OCI-LY7 (cell line): ENCODE measurements around the gene FBRSL1. TPM values are rescaled to one million over a fixed set of nuclear protein-coding genes. Genes with fewer than 3 reads are reported as not detected.

Experiments
- BruUV-seq: library from RNA; stranded (reverse); fragments of 400-500 nt; replicated peaks from 2 replicates; lab custom pipeline; 2021; lab: Mats Ljungman, UMichigan
- CTCF ChIA-PET: fragments of 300-600 bp; sonication (Branson Sonifier 250); formaldehyde crosslinking; loops from one replicate; lab custom pipeline; 2022; ENCODE audit warnings: antibody characterized with exemption; ENCODE audit not compliant: unreplicated experiment; lab: Charles Lee
- POLR2A ChIA-PET: fragments of 300-600 bp; sonication (Branson Sonifier 250); formaldehyde crosslinking; loops from one replicate; lab custom pipeline; 2022; ENCODE audit warnings: antibody characterized with exemption; lab: Charles Lee
- DNase-seq: peaks from one replicate; pipeline ENCODE4 v3.0.0-alpha.2; 2015; ENCODE audit warnings: low spot score
- H2AFZ ChIP-seq: fragments of 200-600 bp; sonication (generic), shearing (Covaris generic); 2 replicates; pipeline ENCODE4 v1.6.1; 2014; ENCODE audit warnings: mild to moderate bottlenecking, antibody characterized with exemption, low read length, moderate library complexity
- H3K27ac ChIP-seq: fragments of 200-600 bp; sonication (generic); 2 replicates; pipeline ENCODE4 v1.5.1; 2014; ENCODE audit warnings: mixed run types, low read depth, mild to moderate bottlenecking, moderate library complexity, low read length, inconsistent platforms; ENCODE audit not compliant: poor library complexity, severe bottlenecking
- H3K36me3 ChIP-seq: fragments of 200-600 bp; sonication (generic); 2 replicates; pipeline ENCODE4 v1.6.1; 2014; ENCODE audit warnings: mild to moderate bottlenecking, antibody characterized with exemption, low read length, moderate library complexity, mixed read lengths; ENCODE audit not compliant: insufficient read depth
- H3K4me1 ChIP-seq: fragments of 200-600 bp; sonication (generic); 2 replicates; pipeline ENCODE4 v1.5.1; 2014; ENCODE audit warnings: mild to moderate bottlenecking, low read length; ENCODE audit not compliant: insufficient read depth, poor library complexity, severe bottlenecking
- H3K4me2 ChIP-seq: fragments of 200-600 bp; sonication (generic); 2 replicates; pipeline ENCODE4 v1.6.1; 2014; ENCODE audit warnings: mild to moderate bottlenecking, low read length
- H3K4me3 ChIP-seq: fragments of 200-600 bp; sonication (generic); 2 replicates; pipeline ENCODE4 v1.5.1; 2014; ENCODE audit warnings: mild to moderate bottlenecking, low read depth, low read length; ENCODE audit not compliant: poor library complexity, severe bottlenecking
- H3K79me2 ChIP-seq: fragments of 200-600 bp; sonication (generic); 2 replicates; pipeline ENCODE4 v1.6.1; 2016; ENCODE audit warnings: low read depth, mild to moderate bottlenecking, low read length, moderate library complexity, mixed read lengths; ENCODE audit not compliant: insufficient read depth
- H3K9me2 ChIP-seq: fragments of 200-600 bp; sonication (generic); 2 replicates; pipeline ENCODE4 v1.6.1; 2016; ENCODE audit warnings: mild to moderate bottlenecking, low read length, mixed read lengths; ENCODE audit not compliant: insufficient read depth
- H3K9me3 ChIP-seq: fragments of 200-600 bp; sonication (generic); 2 replicates; pipeline ENCODE4 v1.6.1; 2014; ENCODE audit warnings: mild to moderate bottlenecking, mixed run types, low read length, mixed read lengths
- H4K20me1 ChIP-seq: fragments of 200-600 bp; sonication (generic); 2 replicates; pipeline ENCODE4 v1.6.1; 2014; ENCODE audit warnings: mild to moderate bottlenecking, antibody characterized with exemption, low read length, moderate library complexity, mixed read lengths; ENCODE audit not compliant: insufficient read depth
- CTCF ChIP-seq: fragments of 200-600 bp; sonication (generic); conservative IDR thresholded peaks from 2 replicates; pipeline ENCODE4 v1.5.1; 2014; ENCODE audit warnings: mild to moderate bottlenecking, antibody characterized with exemption, low read length, moderate library complexity, mixed read lengths
- EZH2phosphoT487 ChIP-seq: fragments of 200-600 bp; sonication (generic); IDR thresholded peaks from 2 replicates; pipeline ENCODE4 v1.6.1; 2018; ENCODE audit warnings: low read depth, borderline replicate concordance, mild to moderate bottlenecking, mixed run types, antibody characterized with exemption, low read length, moderate library complexity, mixed read lengths
- intact Hi-C: fragments of 100-400 bp; cut with micrococcal nuclease; formaldehyde crosslinking; loops from one replicate; pipeline ENCODE4 v1.10.0; 2022; ENCODE audit not compliant: unreplicated experiment
- total RNA-seq, 2 experiments: library from RNA; depleted of rRNA in 1 of 2; stranded (reverse); fragments of >200 nt in 1 of 2; shearing (Covaris generic) in 1 of 2; gene quantifications; 2 replicates each; pipeline ENCODE4 v1.2.3, GENCODE V29; 2014 to 2022

The FBRSL1 gene
- total RNA-seq, 2 experiments from 2014 or later: 24.6 to 87.8 TPM

GRCh38 chr12:132498931-132499330 lies 9.0 kb downstream of the FBRSL1 start:
- ChIA-PET POLR2A (interaction anchor here (0.6 kb wide), 1 partner anchor 96 kb away, joined by 6 read pairs; no protein-coding TSS in a partner anchor), CTCF (interaction anchor here (0.6 kb wide), 1 partner anchor 1433 kb away, joined by 3 read pairs; no protein-coding TSS in a partner anchor)
- Histone ChIP-seq H3K79me2 (no peaks in the 10 kb centered on the region), H3K4me1 (peaks cover 6% of the 10 kb centered on the region), H3K27ac (no peak overlapping the region), H2AFZ (no peak overlapping the region), H3K4me2 (no peak overlapping the region), H3K9me2 (no peaks in the 10 kb centered on the region), H4K20me1 (peaks cover 7% of the 10 kb centered on the region; the same call in 1 of the 2 replicates), H3K4me3 (no peak overlapping the region), H3K9me3 (no peaks in the 10 kb centered on the region), H3K36me3 (no peaks in the 10 kb centered on the region)
- BruUV-seq: no TSS peak
- TF ChIP-seq CTCF (no peak), EZH2phosphoT487 (no peak)
- intact Hi-C loops: no loop called here
- no peak for DNase-seq

- intact Hi-C loops: no loop called here
- no peak for DNase-seq
- H3K36me3 ChIP-seq: no peaks in the 10 kb centered on the region
- H3K4me3 ChIP-seq: no peak overlapping the region
- no peak overlapping the region for H2AFZ ChIP-seq
- peaks cover 7% of the 10 kb centered on the region; the same call in 1 of the 2 replicates for H4K20me1 ChIP-seq
- no peak overlapping the region for H3K27ac ChIP-seq
- BruUV-seq: no TSS peak
- no peaks in the 10 kb centered on the region for H3K9me2 ChIP-seq
- TF ChIP-seq EZH2phosphoT487: no peak
- TF ChIP-seq CTCF: no peak
- no peaks in the 10 kb centered on the region for H3K9me3 ChIP-seq
- no peak overlapping the region for H3K4me2 ChIP-seq
- CTCF ChIA-PET: no interaction called here
- POLR2A ChIA-PET: no interaction called here
- H3K79me2 ChIP-seq: no peaks in the 10 kb centered on the region
- H3K4me1 ChIP-seq: peaks cover 6% of the 10 kb centered on the region
These were observed 10.3 kb downstream of the FBRSL1 start for GRCh38 chr12:132500142-132500855.

GRCh38 chr12:132500856-132501180 lies 10.9 kb downstream of the FBRSL1 start:
- Histone ChIP-seq H3K4me1 (peaks cover 6% of the 10 kb centered on the region), H3K36me3 (no peaks in the 10 kb centered on the region), H4K20me1 (peaks cover 7% of the 10 kb centered on the region; the same call in 1 of the 2 replicates), H3K27ac (no peak overlapping the region), H2AFZ (no peak overlapping the region), H3K9me2 (no peaks in the 10 kb centered on the region), H3K9me3 (no peaks in the 10 kb centered on the region), H3K4me2 (no peak overlapping the region), H3K79me2 (no peaks in the 10 kb centered on the region), H3K4me3 (no peak overlapping the region)
- TF ChIP-seq CTCF: no peak
- TF ChIP-seq EZH2phosphoT487: no peak
- no peak for DNase-seq
- ChIA-PET CTCF (no interaction called here), POLR2A (no interaction called here)
- intact Hi-C loops: no loop called here
- BruUV-seq: no TSS peak
